H1 (cell line): ENCODE data around the gene EPX. TPM values are rescaled to one million over a fixed set of nuclear protein-coding genes. Genes with fewer than 3 reads are reported as not detected.

Experiments used
- ASH2L ChIP-seq: fragments of 200-600, 300-600 bp; sonication (generic); IDR thresholded peaks from one replicate; pipeline ENCODE4 v1.7.1; 2017; ENCODE audit warnings: low read length
- CHD2 ChIP-seq: IDR thresholded peaks from 2 replicates; pipeline ENCODE4 v1.6.1; 2012; ENCODE audit warnings: low read length, improper control_type of control experiment
- CREB1 ChIP-seq: IDR thresholded peaks from 2 replicates; pipeline ENCODE4 v1.6.1; 2012; ENCODE audit warnings: inconsistent platforms
- HDAC2 ChIP-seq, 2 experiments: fragments of 300-600 bp in 1 of 2; sonication (generic) in 1 of 2; IDR thresholded peaks; 2 replicates each; pipeline ENCODE4 v1.6.1; 2011 to 2012; ENCODE audit warnings: low read depth in 2 of 2, low read length in 2 of 2, mild to moderate bottlenecking in 2 of 2, moderate library complexity in 2 of 2, borderline replicate concordance in 1 of 2, inconsistent platforms in 1 of 2
- JUND ChIP-seq: IDR thresholded peaks from 2 replicates; pipeline ENCODE4 v1.6.1; 2011; ENCODE audit warnings: mild to moderate bottlenecking, improper control_type of control experiment, low read length
- RBBP5 ChIP-seq: IDR thresholded peaks from 2 replicates; pipeline ENCODE4 v1.7.1; 2012; ENCODE audit warnings: low read depth, mild to moderate bottlenecking, inconsistent platforms, low read length, moderate library complexity, borderline replicate concordance
- SAP30 ChIP-seq: fragments of 300-600 bp; sonication (generic); IDR thresholded peaks from 2 replicates; pipeline ENCODE4 v1.7.1; 2012; ENCODE audit warnings: low read length, moderate library complexity, mild to moderate bottlenecking, inconsistent platforms; ENCODE audit not compliant: insufficient read depth, insufficient replicate concordance
- TAF1 ChIP-seq: IDR thresholded peaks from 2 replicates; pipeline ENCODE4 v1.6.1; 2011; ENCODE audit warnings: mild to moderate bottlenecking, low read depth, low read length
- TAF7 ChIP-seq: optimal IDR thresholded peaks from 2 replicates; pipeline ENCODE3; 2011; ENCODE audit warnings: low read depth, mild to moderate bottlenecking, inconsistent platforms, low read length, moderate library complexity, borderline replicate concordance
- YY1 ChIP-seq: IDR thresholded peaks from 2 replicates; pipeline ENCODE4 v1.6.1; 2011; ENCODE audit warnings: low read depth, mild to moderate bottlenecking, low read length
- polyA plus RNA-seq, 7 experiments: library from polyadenylated mRNA; depleted of rRNA in 3 of 7; stranded (reverse) in 5 of 7; unstranded in 2 of 7; fragments of >200 nt in 5 of 7; fragments of 200-250 nt in 2 of 7; gene quantifications; 1 replicate in 5 of 7; 2 replicates in 1 of 7; 4 replicates in 1 of 7; pipeline versions ENCODE4 v1.2.1 to v1.2.3, GENCODE V29; 2011 to 2013; ENCODE audit warnings: missing spikeins in 2 of 7, mixed read lengths in 2 of 7
- total RNA-seq: library from RNA; stranded (reverse); fragmentation: NEBNext Ultra II Directional; extraction: Animal tissue kit (Norgen Biotek cat#: 25700); gene quantifications from 2 replicates; pipeline ENCODE4 v1.2.1, GENCODE V29; 2021
- TF ChIP-seq, protein P1 (sequence below): IDR thresholded peaks from 2 replicates; pipeline ENCODE4 v1.6.1; 2011; ENCODE audit warnings: low read length, improper control_type of control experiment
- TF ChIP-seq, protein P2 (sequence below), 3 experiments: IDR thresholded peaks; 1 replicate in 2 of 3; 2 replicates in 1 of 3; pipeline versions ENCODE4 v1.5.1 to v1.6.1; 2011; ENCODE audit warnings: low read length in 3 of 3, mild to moderate bottlenecking in 3 of 3, inconsistent platforms in 2 of 3, low read depth in 1 of 3, moderate library complexity in 1 of 3; ENCODE audit not compliant: insufficient read depth in 1 of 3; ENCODE audit errors: control extremely low read depth in 1 of 3
- TF ChIP-seq, protein P3 (sequence below): IDR thresholded peaks from 2 replicates; pipeline ENCODE4 v1.6.1; 2012; ENCODE audit warnings: inconsistent platforms

Gene EPX
- total and polyA plus RNA-seq, 2 of the 8 experiments (the other 6 are each of a cell fraction or from before 2014, with no cell fraction given) = not detected

DNA sequence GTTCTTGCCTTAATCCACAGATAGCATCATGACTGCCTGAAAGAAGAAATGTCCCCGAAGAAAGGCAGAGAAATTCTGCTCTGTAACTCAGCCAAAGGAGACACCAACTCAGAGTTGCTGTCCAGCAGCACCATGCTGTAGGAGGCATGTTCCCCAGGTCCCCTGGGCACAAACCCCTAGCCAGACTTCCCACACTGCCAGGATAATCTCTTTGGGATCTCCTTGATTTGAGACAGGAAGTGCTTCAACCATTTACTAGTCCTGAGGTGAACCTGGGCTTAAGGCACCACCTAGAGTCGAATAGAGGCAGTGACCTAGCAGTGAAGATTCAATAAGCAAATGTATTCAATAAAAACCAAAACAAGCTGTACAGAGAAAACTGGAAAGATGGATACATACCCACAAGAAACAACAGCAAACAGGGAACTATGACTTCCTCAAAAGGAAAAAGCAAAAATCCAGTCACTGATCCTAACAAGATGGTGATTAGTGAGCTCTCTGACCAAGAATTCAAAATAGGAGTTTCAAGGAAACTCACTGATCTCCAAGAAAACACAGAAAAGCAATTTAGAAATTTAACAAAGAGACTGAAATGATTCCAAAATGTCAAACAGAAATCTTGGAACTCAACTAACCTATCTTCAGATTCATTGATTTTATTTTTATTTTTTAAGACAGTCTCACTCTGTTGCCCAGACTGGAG is 20.0 kb upstream of the EPX start (continued):
- TF ChIP-seq SAP30 (no peak), TAF1 (no peak), ASH2L (no peak), RBBP5 (no peak), CHD2 (no peak), YY1 (peak; percentile 29; the same call in 1 of the 2 replicates), JUND (no peak), HDAC2 (IDR thresholded peaks at IDR 0.05; ENCODE audit: borderline replicate concordance in 1 of 2, low read depth in 2 of 2, low read length in 2 of 2) (no peak), TAF7 (no peak), CREB1 (no peak)
- TF ChIP-seq, protein P1, sequence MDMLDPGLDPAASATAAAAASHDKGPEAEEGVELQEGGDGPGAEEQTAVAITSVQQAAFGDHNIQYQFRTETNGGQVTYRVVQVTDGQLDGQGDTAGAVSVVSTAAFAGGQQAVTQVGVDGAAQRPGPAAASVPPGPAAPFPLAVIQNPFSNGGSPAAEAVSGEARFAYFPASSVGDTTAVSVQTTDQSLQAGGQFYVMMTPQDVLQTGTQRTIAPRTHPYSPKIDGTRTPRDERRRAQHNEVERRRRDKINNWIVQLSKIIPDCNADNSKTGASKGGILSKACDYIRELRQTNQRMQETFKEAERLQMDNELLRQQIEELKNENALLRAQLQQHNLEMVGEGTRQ = no peak
- TF ChIP-seq, protein P2, sequence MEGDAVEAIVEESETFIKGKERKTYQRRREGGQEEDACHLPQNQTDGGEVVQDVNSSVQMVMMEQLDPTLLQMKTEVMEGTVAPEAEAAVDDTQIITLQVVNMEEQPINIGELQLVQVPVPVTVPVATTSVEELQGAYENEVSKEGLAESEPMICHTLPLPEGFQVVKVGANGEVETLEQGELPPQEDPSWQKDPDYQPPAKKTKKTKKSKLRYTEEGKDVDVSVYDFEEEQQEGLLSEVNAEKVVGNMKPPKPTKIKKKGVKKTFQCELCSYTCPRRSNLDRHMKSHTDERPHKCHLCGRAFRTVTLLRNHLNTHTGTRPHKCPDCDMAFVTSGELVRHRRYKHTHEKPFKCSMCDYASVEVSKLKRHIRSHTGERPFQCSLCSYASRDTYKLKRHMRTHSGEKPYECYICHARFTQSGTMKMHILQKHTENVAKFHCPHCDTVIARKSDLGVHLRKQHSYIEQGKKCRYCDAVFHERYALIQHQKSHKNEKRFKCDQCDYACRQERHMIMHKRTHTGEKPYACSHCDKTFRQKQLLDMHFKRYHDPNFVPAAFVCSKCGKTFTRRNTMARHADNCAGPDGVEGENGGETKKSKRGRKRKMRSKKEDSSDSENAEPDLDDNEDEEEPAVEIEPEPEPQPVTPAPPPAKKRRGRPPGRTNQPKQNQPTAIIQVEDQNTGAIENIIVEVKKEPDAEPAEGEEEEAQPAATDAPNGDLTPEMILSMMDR (IDR thresholded peaks at IDR 0.05; ENCODE audit: control extremely low read depth in 1 of 3, insufficient read depth in 1 of 3, low read depth in 1 of 3, low read length in 3 of 3) = peak in 2 of 3 experiments; percentile 73 to 77; a peak in 3 of 4 replicates
- TF ChIP-seq, protein P3, sequence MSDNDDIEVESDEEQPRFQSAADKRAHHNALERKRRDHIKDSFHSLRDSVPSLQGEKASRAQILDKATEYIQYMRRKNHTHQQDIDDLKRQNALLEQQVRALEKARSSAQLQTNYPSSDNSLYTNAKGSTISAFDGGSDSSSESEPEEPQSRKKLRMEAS = peak; percentile 60
- TF ChIP-seq, all 59 proteins: peak for 5
